ENCODE measurements around the gene PTPRD. TPM values are rescaled to one million over a fixed set of nuclear protein-coding genes. Genes with fewer than 3 reads are reported as not detected.

PTPRD gene
- polyA plus RNA-seq, 4 donors, result 99.8 to 230 (median 118) TPM

- no peak for DNase-seq (ENCODE audit: low read depth in 4 of 4, low spot score in 3 of 4)
These were observed 1752.7 kb downstream of the PTPRD start for GRCh38 chr9:8860086-8860485.

- DNase-seq (ENCODE audit: low read depth in 4 of 4, low spot score in 3 of 4), result no peak
These were observed 1753.4 kb downstream of the PTPRD start for GRCh38 chr9:8859416-8859815.

GRCh38 chr9:8858596-8859161 is 1754.1 kb downstream of the PTPRD start:
- DNase-seq (ENCODE audit: low read depth in 4 of 4, low spot score in 3 of 4), result no peak

- no peak for DNase-seq (ENCODE audit: low read depth in 4 of 4, low spot score in 3 of 4)
These were observed 1754.7 kb downstream of the PTPRD start for GRCh38 chr9:8857926-8858595.

- no peak for DNase-seq (ENCODE audit: low read depth in 4 of 4, low spot score in 3 of 4)
These were observed 1755.5 kb downstream of the PTPRD start for GRCh38 chr9:8857068-8857925.

- no peak for DNase-seq (ENCODE audit: low read depth in 4 of 4, low spot score in 3 of 4)
These were observed 1756.3 kb downstream of the PTPRD start for GRCh38 chr9:8856396-8857067.

- no peak for DNase-seq (ENCODE audit: low read depth in 4 of 4, low spot score in 3 of 4)
These were observed 1757.8 kb downstream of the PTPRD start for GRCh38 chr9:8855046-8855445.

- no peak for DNase-seq (ENCODE audit: low read depth in 4 of 4, low spot score in 3 of 4)
These were observed 1760.4 kb downstream of the PTPRD start for GRCh38 chr9:8852301-8852864.

- no peak for DNase-seq (ENCODE audit: low read depth in 4 of 4, low spot score in 3 of 4)
These were observed 1761.9 kb downstream of the PTPRD start for GRCh38 chr9:8850914-8851313.

GRCh38 chr9:8845808-8846207 is 1767.0 kb downstream of the PTPRD start:
- no peak for DNase-seq (ENCODE audit: low read depth in 4 of 4, low spot score in 3 of 4)

GRCh38 chr9:8845376-8845775 is 1767.4 kb downstream of the PTPRD start:
- no peak for DNase-seq (ENCODE audit: low read depth in 4 of 4, low spot score in 3 of 4)

GRCh38 chr9:8844549-8844948 is 1768.3 kb downstream of the PTPRD start:
- no peak for DNase-seq (ENCODE audit: low read depth in 4 of 4, low spot score in 3 of 4)

GRCh38 chr9:8842402-8843193 is 1770.2 kb downstream of the PTPRD start:
- no peak for DNase-seq (ENCODE audit: low read depth in 4 of 4, low spot score in 3 of 4)

- no peak for DNase-seq (ENCODE audit: low read depth in 4 of 4, low spot score in 3 of 4)
These were observed 1774.7 kb downstream of the PTPRD start for GRCh38 chr9:8838136-8838535.

GRCh38 chr9:8835291-8835690 is 1777.5 kb downstream of the PTPRD start:
- no peak for DNase-seq (ENCODE audit: low read depth in 4 of 4, low spot score in 3 of 4)

GRCh38 chr9:8832955-8833354 is 1779.8 kb downstream of the PTPRD start:
- no peak for DNase-seq (ENCODE audit: low read depth in 4 of 4, low spot score in 3 of 4)

GRCh38 chr9:8832386-8832785 is 1780.4 kb downstream of the PTPRD start:
- DNase-seq (ENCODE audit: low read depth in 4 of 4, low spot score in 3 of 4), result no peak

GRCh38 chr9:8831568-8831967 is 1781.2 kb downstream of the PTPRD start:
- DNase-seq (ENCODE audit: low read depth in 4 of 4, low spot score in 3 of 4), result no peak

GRCh38 chr9:8826281-8826680 is 1786.5 kb downstream of the PTPRD start:
- no peak for DNase-seq (ENCODE audit: low read depth in 4 of 4, low spot score in 3 of 4)

GRCh38 chr9:8825585-8826147 is 1787.1 kb downstream of the PTPRD start:
- no peak for DNase-seq (ENCODE audit: low read depth in 4 of 4, low spot score in 3 of 4)

Measured in left renal pelvis (tissue), 4 donors.